ENCODE measurements around the gene ZNF787.

The ZNF787 gene

DNA sequence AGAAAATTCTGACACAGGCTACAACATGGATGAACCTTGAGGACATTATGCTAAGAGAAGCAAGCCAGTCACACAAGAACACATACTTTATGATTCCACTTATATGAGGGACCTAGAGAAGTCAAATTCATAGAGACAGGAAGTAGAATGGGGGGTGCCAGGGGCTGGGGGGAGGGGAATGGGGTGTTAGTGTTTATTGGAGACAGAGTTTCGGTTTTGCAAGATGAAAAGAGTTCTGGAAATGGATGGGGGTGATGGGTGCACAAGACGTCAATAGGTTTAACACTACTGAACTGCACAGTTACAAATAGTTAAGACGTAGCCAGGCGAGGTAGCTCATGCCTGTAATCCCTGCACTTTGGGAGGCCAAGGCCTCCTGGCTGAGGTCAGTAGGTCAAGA is 3.5 kb upstream of the ZNF787 start:
- in situ Hi-C loops (cut with MboI; ENCODE audit: low sequenced_read_pairs, unreplicated experiment): no loop called here
- DNase-seq (ENCODE audit: low spot score): no peak
- TF ChIP-seq, protein P1, sequence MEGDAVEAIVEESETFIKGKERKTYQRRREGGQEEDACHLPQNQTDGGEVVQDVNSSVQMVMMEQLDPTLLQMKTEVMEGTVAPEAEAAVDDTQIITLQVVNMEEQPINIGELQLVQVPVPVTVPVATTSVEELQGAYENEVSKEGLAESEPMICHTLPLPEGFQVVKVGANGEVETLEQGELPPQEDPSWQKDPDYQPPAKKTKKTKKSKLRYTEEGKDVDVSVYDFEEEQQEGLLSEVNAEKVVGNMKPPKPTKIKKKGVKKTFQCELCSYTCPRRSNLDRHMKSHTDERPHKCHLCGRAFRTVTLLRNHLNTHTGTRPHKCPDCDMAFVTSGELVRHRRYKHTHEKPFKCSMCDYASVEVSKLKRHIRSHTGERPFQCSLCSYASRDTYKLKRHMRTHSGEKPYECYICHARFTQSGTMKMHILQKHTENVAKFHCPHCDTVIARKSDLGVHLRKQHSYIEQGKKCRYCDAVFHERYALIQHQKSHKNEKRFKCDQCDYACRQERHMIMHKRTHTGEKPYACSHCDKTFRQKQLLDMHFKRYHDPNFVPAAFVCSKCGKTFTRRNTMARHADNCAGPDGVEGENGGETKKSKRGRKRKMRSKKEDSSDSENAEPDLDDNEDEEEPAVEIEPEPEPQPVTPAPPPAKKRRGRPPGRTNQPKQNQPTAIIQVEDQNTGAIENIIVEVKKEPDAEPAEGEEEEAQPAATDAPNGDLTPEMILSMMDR (IDR thresholded peaks at IDR 0.05; ENCODE audit: borderline replicate concordance, control extremely low read depth, extremely low read depth, insufficient read depth, missing control alignments): no peak

DNA sequence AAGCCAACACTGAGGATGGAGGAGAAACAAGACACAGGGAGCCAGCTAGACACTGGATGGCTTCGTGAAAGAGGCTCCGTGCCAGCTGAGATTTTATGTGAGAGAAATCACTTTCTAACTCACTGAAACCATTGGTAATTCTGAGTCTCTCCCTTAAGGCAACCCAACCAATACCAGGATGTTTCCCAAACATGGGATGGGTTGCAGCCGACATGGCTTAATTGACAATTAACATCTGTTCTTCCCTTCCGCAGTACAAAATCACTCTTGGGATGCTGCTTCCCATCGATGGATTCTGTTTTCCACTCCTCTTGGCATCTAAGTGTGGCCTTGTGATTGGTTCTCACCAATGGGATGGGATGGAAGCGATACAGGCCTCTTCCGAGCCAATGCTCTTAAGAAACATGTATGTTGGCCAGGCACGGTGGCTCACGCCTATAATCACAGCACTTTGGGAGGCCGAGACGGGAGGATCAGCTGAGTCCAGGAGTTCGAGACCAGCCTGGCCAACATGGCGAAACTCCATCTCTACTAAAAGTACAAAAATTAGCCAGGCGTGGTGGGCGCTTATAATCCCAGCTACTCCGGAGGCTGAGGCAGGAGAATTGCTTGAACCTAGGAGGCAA is 2.3 kb upstream of the ZNF787 start:
- no peak for DNase-seq (ENCODE audit: low spot score)
- TF ChIP-seq, protein P1 (IDR thresholded peaks at IDR 0.05; ENCODE audit: borderline replicate concordance, control extremely low read depth, extremely low read depth, insufficient read depth, missing control alignments): no peak
- in situ Hi-C loops (cut with MboI; ENCODE audit: low sequenced_read_pairs, unreplicated experiment): no loop called here

DNA sequence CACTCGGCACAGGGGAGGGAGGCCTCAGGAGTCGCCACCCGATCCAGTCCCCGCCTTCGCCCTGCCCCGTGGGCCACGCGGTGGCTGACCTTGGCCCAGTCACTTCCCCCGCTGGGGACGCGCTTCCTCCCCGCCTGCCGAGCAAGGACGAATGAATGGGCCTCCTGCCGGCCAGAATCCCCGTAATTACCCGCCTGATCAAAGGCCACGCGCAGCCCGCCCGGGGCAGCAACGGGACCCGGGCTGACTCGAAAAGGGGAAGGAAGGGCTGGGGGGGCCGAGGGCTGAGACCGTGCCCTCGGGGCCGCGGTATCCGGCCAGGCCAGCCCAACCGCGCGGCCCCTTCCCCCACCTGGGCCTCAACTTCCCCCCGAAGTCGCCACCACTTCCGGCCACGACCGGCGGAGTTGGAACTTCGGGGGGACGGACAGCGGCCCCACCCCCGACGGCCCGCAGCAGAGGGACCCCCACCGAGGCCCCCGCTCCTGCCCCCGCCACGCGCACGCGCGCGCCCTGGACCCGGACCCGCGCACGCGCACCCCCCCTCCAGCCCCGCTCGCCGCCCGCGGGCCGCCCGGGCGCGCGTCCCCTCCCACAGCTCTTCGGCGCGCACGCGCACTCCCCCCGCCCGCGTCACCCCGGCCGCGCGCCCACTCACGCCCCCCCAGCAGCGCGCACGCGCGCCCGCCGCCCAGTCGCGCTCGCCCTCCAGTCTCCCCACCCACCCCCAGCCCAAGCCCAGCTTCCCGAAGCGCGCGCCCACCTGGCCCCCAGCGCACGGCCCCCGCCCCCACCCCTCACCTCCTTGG is 520 bp downstream of the ZNF787 start:
- in situ Hi-C loops (cut with MboI; ENCODE audit: low sequenced_read_pairs, unreplicated experiment): no loop called here
- TF ChIP-seq, protein P1 (IDR thresholded peaks at IDR 0.05; ENCODE audit: borderline replicate concordance, control extremely low read depth, extremely low read depth, insufficient read depth, missing control alignments): peak; percentile 11
- DNase-seq (ENCODE audit: low spot score): peak; percentile 92

DNA sequence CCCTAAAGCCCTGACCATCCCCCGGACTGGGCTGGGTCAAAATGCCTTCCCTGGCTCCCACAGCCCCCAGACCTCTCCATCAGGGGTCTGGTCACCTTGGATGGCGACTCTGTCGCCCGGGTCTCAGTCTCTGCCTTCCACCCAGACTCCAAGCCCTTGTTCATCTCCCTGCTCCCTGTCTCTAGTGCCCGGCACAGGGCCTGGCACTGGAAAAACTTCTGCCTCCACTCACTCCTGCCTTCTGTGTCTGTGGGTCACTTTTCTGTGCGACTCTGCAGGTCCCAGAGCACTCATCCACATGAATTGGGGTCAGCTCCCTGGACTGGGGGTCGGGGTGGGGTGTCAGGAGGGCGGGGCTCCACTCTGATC is 1.1 kb downstream of the ZNF787 start:
- in situ Hi-C loops (cut with MboI; ENCODE audit: low sequenced_read_pairs, unreplicated experiment): no loop called here
- TF ChIP-seq, protein P1 (IDR thresholded peaks at IDR 0.05; ENCODE audit: borderline replicate concordance, control extremely low read depth, extremely low read depth, insufficient read depth, missing control alignments): no peak
- no peak for DNase-seq (ENCODE audit: low spot score)

DNA sequence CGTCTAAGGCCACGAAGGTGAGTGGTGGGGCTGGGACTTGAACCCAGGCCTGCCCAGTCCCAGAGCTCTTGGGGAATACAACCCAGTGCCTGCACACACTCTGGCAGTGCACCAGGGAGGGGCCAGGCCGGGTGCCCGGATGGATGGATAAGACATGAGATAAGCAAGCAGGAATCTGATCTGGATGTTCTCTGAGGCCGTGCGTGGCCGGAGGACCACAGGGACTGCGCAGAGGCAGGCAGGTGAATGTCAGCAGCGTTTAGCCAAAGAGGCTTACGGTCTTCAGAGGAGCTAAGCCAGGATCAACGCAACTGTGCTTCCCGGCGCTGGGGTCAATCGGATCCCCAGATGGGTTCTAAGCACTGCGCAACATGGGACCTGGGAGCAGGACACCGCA is 1.5 kb downstream of the ZNF787 start:
- TF ChIP-seq, protein P1 (IDR thresholded peaks at IDR 0.05; ENCODE audit: borderline replicate concordance, control extremely low read depth, extremely low read depth, insufficient read depth, missing control alignments): no peak
- in situ Hi-C loops (cut with MboI; ENCODE audit: low sequenced_read_pairs, unreplicated experiment): no loop called here
- DNase-seq (ENCODE audit: low spot score): no peak

DNA sequence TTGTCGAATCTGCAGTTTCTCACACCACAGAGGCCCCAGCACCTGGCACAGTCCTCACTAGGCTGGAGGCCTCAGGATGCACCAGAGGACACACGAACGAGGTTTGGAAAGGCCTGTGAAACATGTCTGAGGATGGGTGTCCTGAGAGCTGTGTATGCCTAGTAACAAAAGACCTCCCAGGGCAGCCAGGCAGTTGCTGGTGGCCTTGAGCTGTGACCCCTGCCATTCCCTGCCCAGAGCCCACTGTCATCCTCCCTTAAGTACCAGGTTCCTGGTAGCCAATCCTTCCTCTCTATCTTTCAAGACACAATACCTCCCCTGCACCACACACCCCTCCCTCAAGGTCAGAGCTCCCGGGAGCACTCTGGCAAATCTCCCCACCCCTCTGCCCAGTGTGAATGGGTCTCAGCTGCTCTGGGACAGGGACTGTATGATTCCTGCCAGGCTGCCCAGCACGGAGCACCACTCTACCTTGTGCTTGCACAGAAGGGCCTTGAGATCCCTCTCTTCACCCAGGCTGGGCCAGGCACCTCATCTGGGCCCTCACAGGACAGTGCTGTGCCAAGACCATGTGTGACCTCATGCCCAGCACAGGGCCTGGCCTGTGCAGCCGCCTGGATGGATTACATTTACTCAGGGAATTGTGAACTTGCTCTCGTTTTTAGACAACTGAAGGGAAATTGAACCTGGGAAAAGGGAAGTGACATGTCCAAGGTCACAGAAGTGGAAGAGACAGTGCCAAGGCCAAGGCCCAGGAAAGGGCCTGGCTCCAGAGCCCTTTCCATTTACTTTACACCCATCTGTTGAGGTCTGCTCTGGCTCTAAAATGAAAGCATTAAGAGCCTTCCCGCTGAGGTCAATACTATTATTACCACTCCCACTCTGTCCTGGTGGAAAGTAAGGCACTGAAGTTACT is 2.2 kb downstream of the ZNF787 start:
- no peak for DNase-seq (ENCODE audit: low spot score)
- in situ Hi-C loops (cut with MboI; ENCODE audit: low sequenced_read_pairs, unreplicated experiment): no loop called here
- TF ChIP-seq, protein P1 (IDR thresholded peaks at IDR 0.05; ENCODE audit: borderline replicate concordance, control extremely low read depth, extremely low read depth, insufficient read depth, missing control alignments): no peak
